Brain microvascular endothelial cell (primary cell): ENCODE results near the gene PSMB10.

ENCODE experiments used
- DNase-seq: peaks from one replicate; pipeline ENCODE4 v3.0.0-alpha.2; 2020
- H3K27ac ChIP-seq: fragments of 250-450 bp; sonication (Bioruptor Pico); 2 replicates; pipeline ENCODE4 v1.5.1; 2020; ENCODE audit warnings: mild to moderate bottlenecking, moderate library complexity
- H3K27me3 ChIP-seq: fragments of 250-450 bp; sonication (Bioruptor Pico); replicated peaks from 2 replicates; pipeline ENCODE4 v1.5.1; 2020; ENCODE audit warnings: mild to moderate bottlenecking
- H3K36me3 ChIP-seq: fragments of 250-450 bp; sonication (Bioruptor Pico); replicated peaks from 2 replicates; pipeline ENCODE4 v1.5.1; 2020; ENCODE audit warnings: mild to moderate bottlenecking
- H3K4me3 ChIP-seq: 2 replicates; pipeline ENCODE4 v1.5.1; 2011; ENCODE audit warnings: low read depth, mild to moderate bottlenecking, control low read depth, low read length, moderate library complexity
- CTCF ChIP-seq: IDR thresholded peaks from 2 replicates; pipeline ENCODE4 v1.5.1; 2011; ENCODE audit warnings: low read depth, mild to moderate bottlenecking, moderate library complexity, low read length, control low read depth, inconsistent platforms; ENCODE audit errors: missing control alignments
- in situ Hi-C: cut with HindIII; loops from 2 replicates; pipeline ENCODE4 v1.10.0; 2017; ENCODE audit warnings: low sequenced_read_pairs, low pct_ligation_motif_present

PSMB10 gene

GRCh38 chr16:67931712-67932461, 4.8 kb downstream of the PSMB10 start, which contains the start of gene CTRL:
TSS of gene CTRL (minus strand) at chr16:67931862. CDS start at chr16:67931852, 10 bp downstream.
- H3K36me3 ChIP-seq: peaks cover 11% of the 10 kb centered on the region
- H3K27ac ChIP-seq: no peak within 1 kb of the TSS
- no peaks in the 10 kb centered on the region for H3K27me3 ChIP-seq
- H3K4me3 ChIP-seq: no peak within 1 kb of the TSS
- no peak for DNase-seq
- in situ Hi-C loops: no loop called here
- TF ChIP-seq CTCF: peak; percentile 40

GRCh38 chr16:67930678-67931211, 5.9 kb downstream of the PSMB10 start:
- Histone ChIP-seq H3K27ac (no peak overlapping the region), H3K36me3 (peaks cover 11% of the 10 kb centered on the region), H3K27me3 (no peaks in the 10 kb centered on the region), H3K4me3 (no peak overlapping the region)
- DNase-seq: no peak
- in situ Hi-C loops: no loop called here
- no peak for TF ChIP-seq CTCF

GRCh38 chr16:67930191-67930590, 6.5 kb downstream of the PSMB10 start:
- Histone ChIP-seq H3K27me3 (no peaks in the 10 kb centered on the region), H3K36me3 (peaks cover 11% of the 10 kb centered on the region), H3K4me3 (no peak overlapping the region), H3K27ac (no peak overlapping the region)
- DNase-seq: no peak
- in situ Hi-C loops: no loop called here
- TF ChIP-seq CTCF: no peak

GRCh38 chr16:67928561-67929364, 7.9 kb downstream of the PSMB10 start:
- Histone ChIP-seq H3K27me3 (no peaks in the 10 kb centered on the region), H3K27ac (no peak overlapping the region), H3K36me3 (peaks cover 11% of the 10 kb centered on the region), H3K4me3 (no peak overlapping the region)
- in situ Hi-C loops: no loop called here
- peak; percentile 34 for DNase-seq
- TF ChIP-seq CTCF: peak; percentile 92

- in situ Hi-C loops: no loop called here
- Histone ChIP-seq H3K27ac (no peak overlapping the region), H3K36me3 (peaks cover 11% of the 10 kb centered on the region), H3K4me3 (no peak overlapping the region), H3K27me3 (no peaks in the 10 kb centered on the region)
- no peak for TF ChIP-seq CTCF
- DNase-seq: no peak
Measured at GRCh38 chr16:67928147-67928546, 8.5 kb downstream of the PSMB10 start.
